Measurements from ENCODE around the gene HDAC10. TPM values are rescaled to one million over a fixed set of nuclear protein-coding genes. Genes with fewer than 3 reads are reported as not detected.

Gene HDAC10
- total RNA-seq, 2 donors from 2014 or later, result 66.4 to 67.5 TPM

- Mint-ChIP-seq H3K9me3 (no peaks in the 10 kb centered on the region), H3K27ac (no peak overlapping the region), H3K36me3 (ENCODE audit: low read depth) (no peaks in the 10 kb centered on the region), H3K27me3 (no peaks in the 10 kb centered on the region), H3K4me1 (no peaks in the 10 kb centered on the region), H3K4me3 (peak overlapping the region; percentile 62)
- no peak for ATAC-seq (replicated peaks)
These were observed 16.7 kb upstream of the HDAC10 start for GRCh38 chr22:50267591-50268390.

- ATAC-seq (replicated peaks), result no peak
- Mint-ChIP-seq H3K4me1 (no peaks in the 10 kb centered on the region), H3K27me3 (peaks cover 4% of the 10 kb centered on the region), H3K36me3 (ENCODE audit: low read depth) (no peaks in the 10 kb centered on the region), H3K27ac (no peak overlapping the region), H3K4me3 (no peak overlapping the region), H3K9me3 (no peaks in the 10 kb centered on the region)
These were observed 15.9 kb upstream of the HDAC10 start for GRCh38 chr22:50266994-50267393.

GRCh38 chr22:50264946-50265669 lies 14.0 kb upstream of the HDAC10 start:
- ATAC-seq (replicated peaks), result no peak
- Mint-ChIP-seq H3K4me3 (no peak overlapping the region), H3K27me3 (peaks cover 5% of the 10 kb centered on the region), H3K4me1 (no peaks in the 10 kb centered on the region), H3K36me3 (ENCODE audit: low read depth) (no peaks in the 10 kb centered on the region), H3K9me3 (no peaks in the 10 kb centered on the region), H3K27ac (no peak overlapping the region)

- no peak for ATAC-seq (replicated peaks)
- Mint-ChIP-seq H3K4me1 (no peaks in the 10 kb centered on the region), H3K27ac (no peak overlapping the region), H3K27me3 (peaks cover 5% of the 10 kb centered on the region), H3K36me3 (ENCODE audit: low read depth) (no peaks in the 10 kb centered on the region), H3K9me3 (no peaks in the 10 kb centered on the region), H3K4me3 (no peak overlapping the region)
These were observed 13.2 kb upstream of the HDAC10 start for GRCh38 chr22:50264104-50264745.

- H3K27me3 Mint-ChIP-seq, result peaks cover 10% of the 10 kb centered on the region
These were observed 12.0 kb upstream of the HDAC10 start for GRCh38 chr22:50262973-50263617.

GRCh38 chr22:50262460-50262911 lies 11.4 kb upstream of the HDAC10 start:
- ATAC-seq (replicated peaks), result no peak
- H3K36me3 Mint-ChIP-seq (ENCODE audit: low read depth), result no peaks in the 10 kb centered on the region

More at GRCh38 chr22:50262973-50263617, 12.0 kb upstream of the HDAC10 start:
- Mint-ChIP-seq H3K27ac (no peak overlapping the region), H3K36me3 (ENCODE audit: low read depth) (no peaks in the 10 kb centered on the region), H3K4me1 (no peaks in the 10 kb centered on the region), H3K4me3 (no peak overlapping the region), H3K9me3 (no peaks in the 10 kb centered on the region)
- ATAC-seq (replicated peaks), result no peak

GRCh38 chr22:50261615-50262459 lies 10.8 kb upstream of the HDAC10 start, which contains the start of gene MAPK12:
Gene MAPK12 (minus strand): TSS chr22:50261683. CDS start chr22:50261509, 174 bp downstream.
- H3K27me3 Mint-ChIP-seq, result peaks cover 10% of the 10 kb centered on the region
- H3K4me3 Mint-ChIP-seq, result peak within 1 kb of the TSS; percentile 69
- ATAC-seq (replicated peaks), result peak; percentile 25
- no peaks in the 10 kb centered on the region for H3K36me3 Mint-ChIP-seq (ENCODE audit: low read depth)
- no peaks in the 10 kb centered on the region for H3K9me3 Mint-ChIP-seq
- no peaks in the 10 kb centered on the region for H3K4me1 Mint-ChIP-seq
- no peak within 1 kb of the TSS for H3K27ac Mint-ChIP-seq

More at GRCh38 chr22:50262460-50262911, 11.4 kb upstream of the HDAC10 start:
- Mint-ChIP-seq H3K9me3 (no peaks in the 10 kb centered on the region), H3K4me3 (peak overlapping the region; percentile 69), H3K27me3 (peaks cover 10% of the 10 kb centered on the region), H3K4me1 (no peaks in the 10 kb centered on the region), H3K27ac (no peak overlapping the region)

- Mint-ChIP-seq H3K27ac (no peak overlapping the region), H3K27me3 (peaks cover 10% of the 10 kb centered on the region)
- peak; percentile 41 for ATAC-seq (replicated peaks)
These were observed 9.9 kb upstream of the HDAC10 start for GRCh38 chr22:50260801-50261614.

GRCh38 chr22:50260434-50260800 lies 9.4 kb upstream of the HDAC10 start:
- no peak for ATAC-seq (replicated peaks)
- H3K4me3 Mint-ChIP-seq, result no peak overlapping the region
- H3K4me1 Mint-ChIP-seq, result no peaks in the 10 kb centered on the region
- H3K36me3 Mint-ChIP-seq (ENCODE audit: low read depth), result no peaks in the 10 kb centered on the region
- peaks cover 10% of the 10 kb centered on the region for H3K27me3 Mint-ChIP-seq
- no peak overlapping the region for H3K27ac Mint-ChIP-seq
- H3K9me3 Mint-ChIP-seq, result no peaks in the 10 kb centered on the region

More at GRCh38 chr22:50260801-50261614, 9.9 kb upstream of the HDAC10 start:
- H3K4me3 Mint-ChIP-seq, result no peak overlapping the region
- no peaks in the 10 kb centered on the region for H3K36me3 Mint-ChIP-seq (ENCODE audit: low read depth)
- no peaks in the 10 kb centered on the region for H3K4me1 Mint-ChIP-seq
- H3K9me3 Mint-ChIP-seq, result no peaks in the 10 kb centered on the region

- ATAC-seq (replicated peaks), result no peak
- Mint-ChIP-seq H3K27me3 (peaks cover 10% of the 10 kb centered on the region), H3K4me3 (no peak overlapping the region), H3K36me3 (ENCODE audit: low read depth) (no peaks in the 10 kb centered on the region), H3K27ac (no peak overlapping the region), H3K9me3 (no peaks in the 10 kb centered on the region), H3K4me1 (no peaks in the 10 kb centered on the region)
These were observed 8.2 kb upstream of the HDAC10 start for GRCh38 chr22:50259302-50259701.

- Mint-ChIP-seq H3K4me3 (no peak overlapping the region), H3K4me1 (no peaks in the 10 kb centered on the region), H3K36me3 (ENCODE audit: low read depth) (no peaks in the 10 kb centered on the region), H3K27me3 (peaks cover 10% of the 10 kb centered on the region), H3K27ac (no peak overlapping the region), H3K9me3 (no peaks in the 10 kb centered on the region)
- ATAC-seq (replicated peaks), result no peak
These were observed 7.6 kb upstream of the HDAC10 start for GRCh38 chr22:50258361-50259292.

Data from activated T-helper 17 cell treated with anti-CD3 and anti-CD28 coated beads, Interleukin-2, amount 50 U/mL, for 72 hours (primary cell).